ENCODE results near the gene GPAT2.
A peak's percentile ranks its signal among the peaks of the same experiment; 100 is the strongest.
"Not testable (repeated sequence)": the region's sequence is repeated elsewhere in the genome, so short reads cannot be mapped to it uniquely, and the experiment has no call there.

GPAT2 gene

DNA sequence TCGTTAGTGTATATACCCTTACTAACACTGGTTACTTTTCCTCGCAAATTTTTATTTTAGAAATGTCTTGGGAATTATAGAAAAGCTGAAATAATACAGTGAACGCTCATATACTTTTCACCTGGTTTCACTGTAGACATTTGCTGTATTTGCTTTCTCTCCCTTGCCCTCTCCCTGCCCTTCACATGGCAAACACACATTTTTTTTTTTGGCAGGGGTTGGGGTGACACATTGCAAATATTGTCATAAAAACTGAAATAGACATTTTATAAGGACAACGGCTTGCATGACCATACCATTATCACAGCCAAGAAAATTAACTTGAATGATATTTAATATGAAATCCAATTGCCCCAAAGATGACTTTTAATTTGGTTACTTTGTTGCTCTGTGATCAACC, 18.4 kb downstream of the GPAT2 start:
- not testable (repeated sequence) for DNase-seq, ATAC-seq, H3K27me3 Mint-ChIP-seq, H3K9me3 Mint-ChIP-seq, H3K4me3 Mint-ChIP-seq
- Mint-ChIP-seq H3K4me1 (peaks cover 14% of the 10 kb centered on the region), H3K27ac (peak overlapping the region in 1 of 2 donors; percentile 65)

- Mint-ChIP-seq H3K4me1 (peaks cover 22% of the 10 kb centered on the region), H3K27ac (peak overlapping the region in 1 of 2 donors; percentile 19)
- H3K27me3 Mint-ChIP-seq, H3K4me3 Mint-ChIP-seq, H3K9me3 Mint-ChIP-seq, ATAC-seq, DNase-seq: not testable (repeated sequence)
These were observed 21.9 kb downstream of the GPAT2 start for GRCh38 chr2:96012792-96013264.

DNA sequence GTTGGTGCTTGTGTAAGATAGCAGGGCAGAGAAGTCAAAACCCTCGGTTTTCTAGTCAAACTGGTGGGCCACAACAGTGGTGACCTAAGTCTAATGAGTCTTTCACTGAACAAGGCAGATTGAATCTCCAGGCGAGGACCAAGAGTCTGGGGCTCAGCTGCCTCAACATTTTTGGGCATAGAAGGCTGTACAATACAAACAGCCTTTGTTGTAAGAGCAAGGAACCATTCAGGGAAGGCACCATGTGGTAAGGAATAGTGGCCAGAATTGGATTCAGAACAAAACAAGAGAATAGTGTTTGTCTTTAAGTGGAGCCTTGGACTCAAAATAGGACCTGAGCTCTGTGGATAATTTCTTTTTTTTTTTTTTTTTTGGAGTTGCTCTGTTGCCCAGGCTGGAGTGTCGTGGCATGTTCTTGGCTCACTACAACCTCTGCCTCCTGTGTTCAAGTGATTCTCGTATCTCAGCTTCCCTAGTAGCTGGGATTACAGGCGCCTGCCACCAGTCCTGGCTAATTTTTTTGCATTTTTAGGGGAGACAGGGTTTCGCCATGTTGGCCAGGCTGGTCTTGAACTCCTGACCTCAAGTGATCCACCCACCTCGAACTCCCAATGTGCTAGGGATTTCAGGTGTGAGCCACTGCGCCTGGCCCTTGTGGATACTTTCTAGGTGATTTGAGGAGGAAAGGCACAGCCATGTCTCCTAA, 22.5 kb downstream of the GPAT2 start:
- H3K27me3 Mint-ChIP-seq, ATAC-seq, H3K4me3 Mint-ChIP-seq, DNase-seq, H3K9me3 Mint-ChIP-seq, H3K27ac Mint-ChIP-seq: not testable (repeated sequence)
- H3K4me1 Mint-ChIP-seq = peaks cover 22% of the 10 kb centered on the region

- peak in 1 of 2 donors; percentile 38 for DNase-seq
- not testable (repeated sequence) for H3K27me3 Mint-ChIP-seq, H3K27ac Mint-ChIP-seq, H3K9me3 Mint-ChIP-seq
- Mint-ChIP-seq H3K4me3 (peak overlapping the region; percentile 62 to 67), H3K4me1 (peaks cover 22% of the 10 kb centered on the region)
- peak; percentile 44 for ATAC-seq
These were observed 23.6 kb downstream of the GPAT2 start for GRCh38 chr2:96011129-96011455.

GRCh38 chr2:96010320-96011128, 24.2 kb downstream of the GPAT2 start:
- H3K27ac Mint-ChIP-seq = peak overlapping the region; percentile 74 to 93
- peak; percentile 92 for DNase-seq
- ATAC-seq = peak; percentile 99
- peaks cover 22% of the 10 kb centered on the region for H3K4me1 Mint-ChIP-seq
- H3K9me3 Mint-ChIP-seq = not testable (repeated sequence)
- peak overlapping the region; percentile 81 to 84 for H3K4me3 Mint-ChIP-seq
- H3K27me3 Mint-ChIP-seq = peaks cover 11% of the 10 kb centered on the region

GRCh38 chr2:96009833-96010232, 24.9 kb downstream of the GPAT2 start:
- peaks cover 22% of the 10 kb centered on the region for H3K4me1 Mint-ChIP-seq
- DNase-seq, H3K9me3 Mint-ChIP-seq, ATAC-seq: not testable (repeated sequence)
- H3K4me3 Mint-ChIP-seq = peak overlapping the region; percentile 81 to 84
- H3K27me3 Mint-ChIP-seq = peaks cover 18% of the 10 kb centered on the region
- H3K27ac Mint-ChIP-seq = peak overlapping the region; percentile 74 to 93

DNA sequence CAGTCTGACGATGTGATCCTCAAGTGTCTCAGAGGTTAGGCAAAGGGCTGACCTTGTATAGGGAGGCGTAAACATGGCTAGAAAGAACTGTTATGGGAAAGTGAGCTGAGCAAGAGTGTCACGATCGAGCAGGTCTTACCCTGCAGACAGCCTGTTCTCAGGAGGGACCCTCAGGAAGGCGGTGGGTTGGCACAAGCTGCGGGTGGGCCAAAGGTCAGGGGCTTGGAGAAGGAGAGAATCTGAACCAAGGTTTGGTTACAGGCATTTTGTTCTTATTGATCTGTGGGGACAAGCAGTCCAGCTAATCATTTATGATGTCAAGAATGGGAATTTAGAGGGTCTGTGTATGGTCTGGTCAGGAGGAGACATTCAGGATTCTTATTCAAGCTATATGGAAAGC, 26.7 kb downstream of the GPAT2 start:
- not testable (repeated sequence) for H3K4me3 Mint-ChIP-seq, H3K9me3 Mint-ChIP-seq, ATAC-seq, H3K27ac Mint-ChIP-seq, DNase-seq
- H3K27me3 Mint-ChIP-seq = peaks cover 28% of the 10 kb centered on the region
- peaks cover 22% of the 10 kb centered on the region for H3K4me1 Mint-ChIP-seq

- not testable (repeated sequence) for ATAC-seq, H3K9me3 Mint-ChIP-seq, H3K27ac Mint-ChIP-seq, DNase-seq, H3K4me3 Mint-ChIP-seq
- H3K27me3 Mint-ChIP-seq = peaks cover 28% of the 10 kb centered on the region
- peaks cover 13% of the 10 kb centered on the region for H3K4me1 Mint-ChIP-seq
These were observed 28.5 kb downstream of the GPAT2 start for GRCh38 chr2:96006248-96006647.

- Mint-ChIP-seq H3K4me3 (peak overlapping the region; percentile 89 to 95), H3K27ac (peak overlapping the region in 1 of 2 donors; percentile 88), H3K27me3 (peaks cover 33% of the 10 kb centered on the region)
- H3K9me3 Mint-ChIP-seq, H3K4me1 Mint-ChIP-seq: not testable (repeated sequence)
- ATAC-seq = peak; percentile 62
- peak; percentile 57 to 63 for DNase-seq
These were observed 42.0 kb downstream of the GPAT2 start for GRCh38 chr2:95992520-95993272.

- not testable (repeated sequence) for H3K9me3 Mint-ChIP-seq, H3K4me1 Mint-ChIP-seq
- peak; percentile 67 for DNase-seq
- peaks cover 33% of the 10 kb centered on the region for H3K27me3 Mint-ChIP-seq
- H3K27ac Mint-ChIP-seq = peak overlapping the region; percentile 37 to 80
- peak overlapping the region; percentile 87 to 95 for H3K4me3 Mint-ChIP-seq
- peak; percentile 71 for ATAC-seq
These were observed 42.6 kb downstream of the GPAT2 start for GRCh38 chr2:95992102-95992501.

DNA sequence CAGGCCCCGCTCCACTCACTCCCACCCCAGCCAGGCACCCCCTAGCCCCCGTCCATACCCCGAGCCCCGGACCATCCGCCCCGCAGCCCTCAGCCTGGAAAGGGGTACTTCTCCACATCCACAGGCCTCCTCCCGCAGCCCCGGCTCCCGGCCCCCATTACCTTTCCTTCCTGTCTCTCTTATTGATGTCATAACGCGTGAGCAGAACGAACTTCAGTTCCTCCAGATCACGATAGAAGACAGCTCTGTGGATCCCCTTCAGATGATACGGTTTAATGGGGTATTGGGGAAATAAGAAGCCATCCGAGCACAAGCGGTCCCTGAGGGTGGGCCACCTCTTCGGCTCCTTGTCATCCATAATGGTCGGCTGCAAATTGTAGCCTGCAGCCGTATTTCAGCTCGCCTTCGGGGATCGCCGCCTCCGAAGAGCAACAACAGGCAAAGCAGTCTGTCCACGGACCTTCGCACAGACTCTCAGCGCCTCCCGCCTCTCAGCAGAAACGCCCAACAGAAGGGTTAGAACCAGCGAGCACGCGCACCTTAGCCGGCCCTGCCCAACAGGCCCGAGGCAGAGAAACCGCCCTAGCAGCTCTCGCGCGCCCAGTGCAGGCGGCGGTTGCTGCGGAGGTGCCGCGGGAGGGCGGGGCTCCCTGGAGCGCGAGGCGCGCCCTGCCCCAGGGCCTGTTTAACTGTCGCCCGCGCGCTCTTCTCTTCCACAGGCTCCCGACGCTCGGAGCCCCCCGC, 43.2 kb downstream of the GPAT2 start, which contains the start of gene ANKRD36C:
Gene ANKRD36C (minus strand): TSS at position 474 of the 744 bp plus-strand sequence. CDS start 116 bp downstream, at position 358.
- peak; percentile 95 for ATAC-seq
- not testable (repeated sequence) for H3K4me1 Mint-ChIP-seq
- DNase-seq = peak; percentile 55 to 56

GRCh38 chr2:95990884-95991283, 43.8 kb downstream of the GPAT2 start:
- peak overlapping the region; percentile 78 to 82 for H3K4me3 Mint-ChIP-seq
- not testable (repeated sequence) for ATAC-seq

More for the DNA sequence above, 43.2 kb downstream of the GPAT2 start, which contains the start of gene ANKRD36C:
- Mint-ChIP-seq H3K4me3 (peak within 1 kb of the TSS; percentile 92 to 95), H3K27ac (peak within 1 kb of the TSS; percentile 97 to 98), H3K27me3 (peaks cover 28% of the 10 kb centered on the region)
- not testable (repeated sequence) for H3K9me3 Mint-ChIP-seq

More at GRCh38 chr2:95990884-95991283, 43.8 kb downstream of the GPAT2 start:
- peaks cover 22% of the 10 kb centered on the region for H3K27me3 Mint-ChIP-seq
- DNase-seq, H3K4me1 Mint-ChIP-seq, H3K9me3 Mint-ChIP-seq, H3K27ac Mint-ChIP-seq: not testable (repeated sequence)
